GM19324 (cell line): ENCODE results near the gene FFAR4.

ENCODE experiments used
- ATAC-seq: cut with Tn5 transposase; IDR thresholded peaks from one replicate; pipeline ENCODE4 v1.9.1; 2021; ENCODE audit warnings: mild to moderate bottlenecking, moderate library complexity; ENCODE audit not compliant: unreplicated experiment, low FRiP score

The FFAR4 gene

DNA sequence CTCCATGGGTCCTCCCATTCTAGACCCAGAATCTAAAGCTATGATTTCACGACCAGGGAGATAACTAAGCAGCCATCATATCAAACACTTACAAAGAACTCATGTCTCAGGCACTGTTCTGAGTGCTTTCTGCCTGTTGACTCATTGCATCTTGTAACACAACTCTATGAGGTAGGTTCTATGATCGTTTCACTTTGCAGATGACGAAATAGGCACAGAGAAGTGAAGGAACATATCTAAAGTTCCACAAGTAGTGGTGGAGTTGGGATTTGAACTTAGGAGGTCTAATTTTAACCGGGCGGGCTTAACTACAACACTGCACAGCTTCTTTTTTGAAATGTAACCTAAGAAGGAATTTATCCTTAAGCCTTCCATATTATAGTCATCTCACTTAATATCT, 31.7 kb downstream of the FFAR4 start:
- no peak for ATAC-seq

DNA sequence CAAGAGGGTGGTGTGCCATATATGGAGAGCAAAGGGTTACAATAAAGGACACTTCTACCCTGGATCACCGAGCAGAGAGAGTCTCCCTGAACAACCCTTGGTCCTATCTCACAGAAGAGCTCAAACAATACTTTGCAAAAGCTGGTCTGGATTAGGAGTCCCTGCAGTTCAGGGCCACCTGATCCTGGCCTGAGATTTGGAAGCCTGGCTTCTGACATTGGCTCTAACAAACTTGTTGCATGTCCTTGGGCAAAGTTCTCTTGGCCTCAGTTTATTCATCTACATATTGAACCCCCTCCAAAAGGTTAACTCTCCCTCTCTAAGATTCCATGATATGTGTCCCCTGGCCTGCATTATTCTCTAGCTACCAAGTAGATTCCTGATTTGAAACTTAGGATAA, 32.9 kb downstream of the FFAR4 start:
- no peak for ATAC-seq

DNA sequence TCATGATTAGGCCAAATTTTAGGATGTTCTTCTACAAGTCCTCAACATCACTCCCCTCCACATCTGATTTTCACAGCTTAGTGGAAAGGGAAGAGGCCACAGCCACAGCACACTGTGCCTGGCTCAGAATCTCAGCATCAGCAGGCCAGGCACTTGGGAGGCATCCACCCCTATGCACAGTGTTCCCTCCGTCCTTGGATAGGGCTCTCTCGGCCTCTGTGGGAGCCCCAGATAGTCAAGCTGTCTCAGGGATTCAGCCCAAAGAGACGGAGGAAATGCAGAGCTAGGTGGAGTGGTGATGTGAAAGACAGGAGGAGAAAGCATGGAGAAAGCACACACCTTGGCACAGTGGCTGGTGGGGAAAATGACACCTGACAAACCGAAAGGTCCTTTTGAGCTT, 33.3 kb downstream of the FFAR4 start:
- ATAC-seq = no peak

DNA sequence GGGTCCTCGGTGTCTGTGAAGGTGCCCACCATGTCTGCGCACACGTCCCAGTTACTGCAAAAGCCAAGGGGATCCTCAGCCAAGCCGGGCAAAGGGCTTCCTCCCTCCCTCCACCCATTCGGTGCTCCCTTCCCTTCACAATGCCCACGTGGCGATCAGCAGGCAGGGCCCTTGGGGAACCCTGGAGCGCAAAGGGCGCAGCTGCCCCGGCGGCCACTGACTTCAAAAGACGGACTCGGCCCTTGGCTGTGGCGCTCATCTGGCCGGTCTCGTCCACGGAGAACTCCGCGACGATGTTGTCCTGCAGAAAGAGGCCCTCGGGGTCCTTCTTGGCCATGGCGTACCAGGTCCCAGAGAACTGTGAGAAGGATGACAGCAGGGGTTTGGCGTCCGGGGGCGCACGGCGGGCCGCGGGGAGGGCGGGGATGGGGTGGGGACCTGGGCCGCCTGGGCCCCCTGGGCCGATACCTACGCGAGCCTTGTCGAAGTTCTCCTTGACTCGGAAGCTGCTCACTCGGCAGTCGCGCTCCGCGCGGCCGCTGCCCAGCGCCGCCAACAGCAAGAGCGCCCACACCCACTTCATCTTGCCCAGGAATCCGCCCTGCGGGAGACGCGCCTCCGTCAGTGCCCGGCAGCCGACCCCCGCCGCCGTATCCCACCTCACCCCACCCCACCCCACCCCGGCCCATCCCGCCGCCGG, 34.1 kb downstream of the FFAR4 start:
- ATAC-seq = no peak

DNA sequence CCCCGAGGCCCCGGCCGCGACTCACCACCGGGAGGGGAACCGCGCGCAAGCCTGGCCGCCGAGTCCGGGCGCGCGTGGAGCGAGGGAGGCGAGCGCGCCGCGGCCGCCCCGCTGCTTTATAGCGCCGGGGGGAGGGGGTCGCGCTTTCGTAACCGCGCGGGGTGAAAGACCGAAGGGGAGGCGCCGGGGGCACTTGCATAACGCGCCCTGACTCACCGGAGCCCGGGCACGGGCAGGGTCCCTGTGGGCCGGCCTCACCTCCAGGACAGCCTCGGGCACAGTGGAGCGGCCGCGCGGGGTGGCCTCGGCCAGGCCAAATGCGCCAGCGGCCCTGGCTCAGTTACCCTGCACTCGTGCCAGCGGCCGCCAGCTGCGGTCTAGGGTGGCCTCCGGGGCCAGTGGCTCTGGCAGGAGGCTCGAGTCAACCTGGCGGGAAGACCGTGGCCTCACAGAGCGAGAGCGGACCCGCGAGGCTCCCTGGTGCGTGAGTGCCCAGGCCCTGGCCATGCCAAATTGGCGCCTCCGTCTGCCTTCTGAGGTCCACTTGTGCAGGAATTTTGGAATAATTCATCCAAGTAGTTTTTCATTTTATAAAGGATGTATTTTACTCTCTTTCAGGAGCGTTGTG, 34.8 kb downstream of the FFAR4 start, which contains the start of gene RBP4:
RBP4 (minus strand) TSS at position 90 of the 628 bp plus-strand sequence. CDS start 207 bp downstream, outside the sequence.
- ATAC-seq = no peak

DNA sequence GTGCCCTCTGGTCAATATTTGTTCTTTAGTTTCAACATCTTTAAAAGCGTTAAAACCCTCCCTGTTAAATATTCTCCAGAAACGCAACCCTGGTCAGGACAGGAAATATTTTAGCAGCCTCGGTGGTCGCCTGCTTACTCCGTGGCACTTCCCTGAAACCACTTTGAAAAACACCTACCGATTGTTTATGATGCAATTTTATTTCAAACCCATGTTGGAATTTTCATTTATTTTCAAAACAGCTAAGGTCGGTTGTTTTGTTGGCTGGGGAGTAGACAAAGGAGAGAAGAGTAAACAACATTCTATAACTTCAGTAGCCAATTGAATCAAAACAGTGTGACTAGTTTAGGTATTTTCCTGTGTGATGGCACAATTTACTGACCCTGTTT, 35.3 kb downstream of the FFAR4 start:
- ATAC-seq = no peak

DNA sequence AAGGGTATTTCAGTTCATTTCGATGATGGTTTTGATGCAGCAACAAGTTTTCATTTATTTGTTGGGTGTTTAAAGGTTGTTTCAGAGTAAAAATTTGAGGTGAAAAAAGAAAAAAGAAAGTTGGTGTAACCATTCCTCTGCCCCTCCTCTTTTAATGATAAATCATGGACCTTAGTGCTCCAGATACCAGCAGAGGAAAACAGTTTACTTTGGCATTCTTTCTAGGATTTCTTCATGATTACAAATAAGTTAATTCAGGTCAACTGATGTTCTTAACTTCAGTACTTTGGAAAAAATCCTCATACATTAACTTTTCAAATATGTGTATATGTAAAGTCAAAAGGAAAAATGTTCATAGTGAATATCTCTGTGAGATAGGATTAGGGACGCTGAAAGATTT, 36.6 kb downstream of the FFAR4 start:
- no peak for ATAC-seq

DNA sequence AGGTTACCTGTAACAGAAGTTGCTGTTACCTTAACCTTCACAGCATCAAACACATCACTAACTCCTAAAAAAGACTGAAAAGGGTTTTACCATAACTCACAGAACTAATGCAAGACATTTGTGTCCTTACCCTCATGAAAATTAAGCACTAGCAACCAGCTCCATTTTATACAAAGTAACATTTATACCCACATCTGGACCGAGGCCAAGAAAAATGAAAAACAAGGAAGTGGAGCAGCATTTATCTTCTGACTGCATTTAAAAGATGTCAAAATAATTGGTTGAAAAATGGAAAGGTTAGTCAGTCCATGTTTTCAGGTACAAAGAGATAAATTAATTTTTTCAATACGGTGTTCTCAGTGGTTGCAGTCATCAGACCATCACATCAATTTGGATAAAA, 37.7 kb downstream of the FFAR4 start:
- no peak for ATAC-seq

DNA sequence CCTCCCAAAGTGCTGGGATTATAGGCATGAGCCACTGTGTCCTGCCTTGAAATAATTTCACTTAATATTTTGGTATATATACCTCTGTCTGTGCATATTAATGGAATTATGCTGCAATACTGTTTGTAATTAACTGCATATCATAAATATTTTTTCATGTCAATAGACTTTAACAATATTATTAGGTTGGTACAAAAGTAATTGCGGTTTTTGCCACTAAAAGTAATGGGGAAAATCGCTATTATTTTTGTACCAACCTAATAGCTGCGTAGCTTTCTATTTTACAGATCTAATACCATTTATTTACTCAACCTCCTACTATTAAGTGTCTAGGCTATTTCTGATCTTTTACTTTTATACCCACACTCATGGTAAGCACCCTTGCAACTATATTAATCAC, 42.0 kb downstream of the FFAR4 start:
- no peak for ATAC-seq

DNA sequence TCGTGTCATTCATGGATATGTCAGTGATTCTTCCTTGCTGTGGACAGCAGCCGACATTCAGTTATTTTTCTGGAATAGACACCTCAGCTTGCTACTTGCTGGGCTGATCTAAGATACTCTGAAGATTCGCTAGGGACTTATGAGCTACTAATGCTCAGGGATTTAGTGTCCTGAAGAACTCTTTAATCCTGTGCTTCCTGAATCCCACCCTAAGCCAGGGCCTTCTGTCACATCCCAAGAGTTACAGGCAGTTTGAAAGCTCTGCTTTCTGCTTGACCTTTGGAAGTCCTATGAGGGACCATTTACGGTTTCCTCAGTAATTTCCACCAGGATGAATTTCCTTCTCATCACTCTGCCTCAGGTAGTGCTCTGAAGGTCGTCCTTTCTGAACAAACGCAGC, 45.8 kb downstream of the FFAR4 start, which contains the start of gene PDE6C:
PDE6C (plus strand) TSS at position 227 of the 400 bp plus-strand sequence. CDS start 189 bp downstream, outside the sequence.
- ATAC-seq = no peak

DNA sequence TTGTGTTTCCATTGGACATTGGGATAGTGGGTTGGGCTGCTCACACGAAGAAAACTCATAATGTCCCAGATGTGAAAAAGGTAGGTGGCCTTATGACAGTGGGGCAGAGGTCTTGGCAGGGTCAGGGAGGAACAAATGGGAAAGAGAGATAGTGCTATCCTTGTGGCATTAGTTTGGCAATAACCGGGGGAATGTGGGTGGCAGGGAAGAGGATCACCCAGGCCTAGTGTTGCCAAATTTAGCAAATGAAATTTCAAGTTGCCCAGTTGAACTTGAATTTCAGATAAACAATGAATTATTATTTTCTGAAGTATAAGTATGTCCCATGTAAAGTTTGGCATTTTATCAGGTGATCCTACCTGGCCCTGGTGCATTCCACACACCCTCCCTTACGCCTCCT, 46.7 kb downstream of the FFAR4 start:
- ATAC-seq = no peak

DNA sequence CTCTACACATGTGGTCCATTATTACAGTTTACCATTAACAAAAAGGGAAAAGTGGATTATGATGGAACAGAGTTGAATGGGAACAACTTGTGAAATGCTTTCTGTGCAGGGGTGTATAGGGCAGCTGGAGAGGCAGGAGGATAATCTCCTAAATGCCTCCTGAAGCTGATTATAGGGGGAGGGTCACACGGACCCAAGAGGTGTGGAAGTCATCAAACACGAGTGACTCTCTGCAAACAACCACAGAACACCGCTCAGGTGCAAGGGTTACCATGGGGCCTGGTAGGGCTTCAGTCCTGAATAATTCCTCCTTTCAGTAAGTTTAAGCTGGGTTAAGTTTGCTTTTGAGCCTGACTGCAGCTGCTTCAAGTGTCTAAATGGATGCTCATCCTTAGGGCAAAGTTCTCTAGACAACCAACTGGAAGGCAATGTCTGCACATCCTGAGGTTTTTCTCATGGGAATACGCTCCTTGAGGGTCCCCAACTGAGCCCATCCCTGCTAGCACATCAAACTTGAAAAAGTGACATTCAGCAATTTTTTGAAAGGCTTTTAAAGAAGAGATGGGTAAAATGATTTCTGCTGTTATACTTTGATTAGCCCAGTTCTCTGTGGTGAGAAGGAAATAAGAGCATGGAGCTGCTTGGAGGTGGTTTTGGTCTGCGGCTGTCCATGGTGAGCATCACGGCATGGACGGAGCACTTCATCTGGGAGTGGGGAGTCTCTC, 47.8 kb downstream of the FFAR4 start:
- no peak for ATAC-seq

DNA sequence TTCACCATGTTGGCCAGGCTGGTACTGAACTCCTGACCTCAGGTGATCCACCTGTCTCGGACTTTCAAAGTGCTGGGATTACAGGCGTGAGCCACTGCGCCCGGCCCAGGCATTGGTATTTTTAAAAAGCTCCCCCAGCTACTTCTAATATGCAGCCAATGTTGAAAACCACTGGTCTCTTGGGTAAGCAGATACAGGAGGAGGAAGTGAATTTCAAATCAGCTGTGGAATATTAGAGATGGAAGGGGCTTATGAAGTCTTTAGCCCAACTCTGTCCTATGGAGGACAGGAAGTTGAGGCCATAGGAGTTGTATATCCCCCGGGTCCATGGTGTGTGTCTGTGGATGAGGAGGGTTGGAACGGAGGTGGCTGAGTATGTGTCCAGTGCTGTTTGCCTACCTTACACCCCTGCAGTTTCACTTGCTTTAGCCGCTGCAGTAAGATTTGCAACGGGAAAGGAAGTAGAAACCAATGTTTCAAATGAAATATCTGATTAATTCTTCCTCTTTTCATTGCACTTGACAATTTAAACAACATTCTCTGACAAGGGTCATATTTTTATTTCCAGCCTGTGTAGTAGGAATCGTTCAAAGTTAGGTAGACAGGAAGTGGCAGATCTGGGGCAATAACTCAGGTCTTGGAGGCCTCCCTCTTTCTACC, 49.2 kb downstream of the FFAR4 start:
- no peak for ATAC-seq

DNA sequence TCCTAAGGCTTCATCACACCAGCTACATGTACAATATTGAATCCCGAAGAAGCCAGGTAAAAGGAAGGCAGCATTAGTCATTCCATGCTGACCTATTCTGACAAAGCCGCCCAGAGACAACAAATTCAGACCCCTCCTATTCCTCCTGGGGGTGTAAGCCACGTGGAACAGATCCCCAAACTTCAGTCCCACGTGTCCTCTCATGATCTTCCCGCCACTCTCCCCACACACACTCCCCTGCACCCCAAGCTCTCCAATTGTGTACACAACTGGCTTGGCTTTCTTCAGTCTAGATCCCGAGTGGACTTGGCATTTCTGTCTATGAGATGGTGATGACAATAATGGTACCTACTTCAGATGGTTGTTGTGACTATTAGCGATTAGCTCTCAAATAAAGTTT, 54.5 kb downstream of the FFAR4 start:
- ATAC-seq = no peak

DNA sequence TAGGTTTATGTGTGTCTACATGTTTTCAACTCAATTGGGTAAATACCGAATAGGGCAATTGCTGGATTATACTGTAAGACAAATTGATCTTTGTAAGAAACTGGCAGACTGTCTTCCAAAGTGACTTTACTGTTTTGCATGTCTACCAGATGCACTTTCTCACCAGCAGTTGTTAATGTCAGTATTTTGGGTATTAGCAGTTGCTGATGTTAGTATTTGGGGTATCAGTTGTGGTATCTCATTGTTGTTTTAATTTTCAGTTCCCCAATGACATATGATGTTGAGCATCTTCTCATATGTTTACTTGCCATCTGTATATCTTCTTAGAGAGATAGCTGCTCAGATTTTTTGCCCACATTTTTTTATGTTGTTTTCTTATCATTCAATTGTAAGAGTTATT, 56.5 kb downstream of the FFAR4 start:
- peak; percentile 59 for ATAC-seq

DNA sequence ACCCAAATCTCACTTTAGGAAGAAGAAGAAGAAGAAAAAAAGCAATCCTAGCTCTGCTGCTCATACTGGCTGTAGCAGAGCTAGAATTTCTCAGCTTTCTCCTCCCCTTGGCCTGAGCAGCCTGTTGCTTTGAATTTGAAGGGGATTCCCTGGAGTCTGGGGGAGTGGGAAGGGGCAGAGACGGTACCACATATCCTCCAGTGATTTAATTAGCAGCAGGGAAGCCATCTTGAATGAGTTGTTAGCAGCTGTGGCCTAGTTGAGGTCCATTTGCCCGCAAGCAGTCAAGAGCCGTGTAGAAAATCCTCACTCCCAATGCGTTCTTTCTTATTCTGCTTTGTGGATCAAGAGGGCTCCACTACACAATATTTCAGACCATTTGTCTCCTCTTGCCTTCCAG, 62.4 kb downstream of the FFAR4 start:
- ATAC-seq = no peak

DNA sequence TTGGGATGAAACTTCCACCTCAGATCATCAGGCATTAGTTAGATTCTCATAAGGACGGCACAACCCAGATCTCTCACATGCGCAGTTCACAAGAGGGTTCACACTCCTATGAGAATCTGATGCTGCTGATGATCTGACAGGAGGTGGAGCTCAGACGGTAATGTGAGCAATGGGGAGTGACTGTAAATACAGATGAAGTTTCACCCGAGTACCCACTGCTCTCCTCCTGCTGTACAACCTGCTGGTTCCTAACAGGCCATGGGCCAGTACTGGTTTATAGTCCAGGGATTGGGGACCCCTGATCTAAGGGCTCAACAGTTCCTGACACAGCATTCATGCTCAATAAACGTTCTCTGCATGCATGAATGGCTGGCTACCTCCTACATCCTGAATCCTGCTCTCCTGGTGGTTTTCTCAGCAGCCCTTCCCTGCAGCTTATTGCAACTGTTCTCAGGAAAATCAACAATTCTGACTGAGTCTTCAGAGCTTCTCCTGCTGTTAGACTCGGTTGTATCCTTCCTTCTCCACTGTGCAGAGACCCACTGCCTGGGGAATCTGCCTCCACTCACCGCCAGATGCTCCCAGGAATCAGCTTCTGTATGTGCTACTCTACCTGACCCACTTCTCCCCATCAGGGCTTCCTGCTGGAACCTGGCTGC, 63.3 kb downstream of the FFAR4 start:
- ATAC-seq = no peak

DNA sequence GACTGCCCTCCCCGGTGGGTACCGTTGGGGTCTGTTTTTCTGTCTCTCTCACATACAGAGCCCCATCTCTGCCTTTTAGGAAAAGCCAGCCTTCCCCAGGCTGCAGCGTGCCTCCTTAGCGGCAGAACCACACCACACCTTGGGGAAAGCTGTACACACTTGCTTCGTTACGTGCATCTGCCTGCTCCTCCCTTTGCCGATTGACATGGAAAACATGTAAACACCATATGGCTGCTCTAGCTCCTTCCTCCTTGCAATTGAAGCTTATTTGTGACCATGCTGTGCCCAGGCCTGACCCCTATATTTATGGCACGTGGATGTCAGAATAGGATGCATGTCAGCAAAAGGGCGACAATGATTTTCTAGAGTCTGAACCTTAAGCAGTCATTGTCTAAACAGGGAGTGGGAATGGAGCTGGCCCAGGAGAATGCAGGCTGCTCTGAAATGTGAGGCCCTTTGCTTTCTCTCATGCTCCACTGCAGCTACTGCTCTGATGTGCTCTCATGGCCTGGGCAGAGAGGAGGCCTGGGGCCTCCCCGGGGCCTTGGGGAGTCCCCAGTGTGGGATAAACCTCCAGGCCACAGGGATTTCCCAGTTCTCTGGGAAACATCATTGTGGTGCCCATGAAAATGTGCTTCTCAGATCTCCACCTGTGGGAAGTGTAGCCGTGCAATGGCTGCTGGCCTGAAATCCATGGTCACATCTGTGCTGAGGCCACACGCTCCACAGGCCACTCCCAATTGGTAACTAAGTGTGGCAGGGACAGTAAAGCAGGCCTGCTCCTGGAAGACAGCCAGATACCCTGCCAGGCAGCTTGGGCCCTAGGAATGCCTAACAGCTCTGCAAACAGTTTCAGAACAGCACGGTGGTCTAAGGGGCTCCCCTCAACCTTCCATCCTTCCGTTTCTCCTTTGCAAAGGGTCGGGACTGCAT, 64.4 kb downstream of the FFAR4 start:
- ATAC-seq = no peak
